Peyer's patch (tissue), 4 donors: Measurements from ENCODE around the gene PAOX. TPM values are rescaled to one million over a fixed set of nuclear protein-coding genes. Genes with fewer than 3 reads are reported as not detected.

Source experiments
- DNase-seq, 3 donors: peaks; one replicate each; pipeline ENCODE4 v3.0.0-alpha.2; 2017 to 2019
- H3K27ac ChIP-seq, 4 donors: fragments of 200-600 bp; sonication (generic); one replicate each; pipeline ENCODE4 v1.5.1; 2016 to 2019
- H3K27me3 ChIP-seq, 2 donors: fragments of 200-600 bp; sonication (generic); one replicate each; pipeline ENCODE4 v1.5.1; 2019
- H3K36me3 ChIP-seq, 3 donors: fragments of 200-600 bp; sonication (generic); one replicate each; pipeline ENCODE4 v1.5.1; 2016 to 2019
- H3K4me1 ChIP-seq, 4 donors: fragments of 200-600 bp; sonication (generic); one replicate each; pipeline ENCODE4 v1.5.1; 2016 to 2019
- H3K4me3 ChIP-seq, 4 donors: fragments of 200-600 bp; sonication (generic); 1 replicate in 3 of 4; 2 replicates in 1 of 4; pipeline ENCODE4 v1.5.1; 2016 to 2019; ENCODE audit warnings: mild to moderate bottlenecking in 1 of 4
- H3K9me3 ChIP-seq, 4 donors: fragments of 200-600 bp; sonication (generic); one replicate each; pipeline ENCODE4 v1.5.1; 2016 to 2019; ENCODE audit warnings: mild to moderate bottlenecking in 1 of 4
- CTCF ChIP-seq, 6 experiments: fragments of 450-650 bp in 4 of 6; fragments of 200-600 bp in 2 of 6; sonication (generic) in 1 of 6; IDR thresholded peaks; one replicate each; pipeline ENCODE4 v1.5.1; 2017 to 2019; ENCODE audit warnings: antibody characterized with exemption in 6 of 6, mild to moderate bottlenecking in 3 of 6, moderate library complexity in 1 of 6
- POLR2A ChIP-seq, 2 donors: fragments of 450-650 bp; IDR thresholded peaks; one replicate each; pipeline ENCODE4 v1.5.1; 2017; ENCODE audit warnings: antibody characterized with exemption in 2 of 2, mild to moderate bottlenecking in 2 of 2, moderate library complexity in 2 of 2
- total RNA-seq, 4 donors: library from RNA; depleted of rRNA; stranded (reverse); fragments of >200 nt; gene quantifications; one replicate each; pipeline ENCODE4 v1.1.0, GENCODE V29; 2016

The PAOX gene
- total RNA-seq, 4 donors from 2014 or later: 19.8 to 53.7 (median 36.9) TPM

- TF ChIP-seq POLR2A (IDR thresholded peaks at IDR 0.05): no peak
- TF ChIP-seq CTCF (IDR thresholded peaks at IDR 0.05): no peak
- Histone ChIP-seq H3K27ac (no peak overlapping the region), H3K4me1 (peaks cover 7 to 25% (median 10%) of the 10 kb centered on the region in 4 donors), H3K9me3 (no peaks in the 10 kb centered on the region), H3K36me3 (peaks cover 0 to 29% (median 0%) of the 10 kb centered on the region in 3 donors), H3K4me3 (no peak overlapping the region), H3K27me3 (no peaks in the 10 kb centered on the region)
- DNase-seq: no peak
Observed at GRCh38 chr10:133353988-133354605, 25.0 kb upstream of the PAOX start.

GRCh38 chr10:133354672-133355240 lies 24.3 kb upstream of the PAOX start:
- no peaks in the 10 kb centered on the region for H3K27me3 ChIP-seq

GRCh38 chr10:133355266-133355665 lies 23.8 kb upstream of the PAOX start:
- Histone ChIP-seq H3K27ac (no peak overlapping the region), H3K4me3 (no peak overlapping the region), H3K4me1 (peaks cover 7 to 27% (median 10%) of the 10 kb centered on the region in 4 donors), H3K27me3 (no peaks in the 10 kb centered on the region), H3K36me3 (peaks cover 0 to 29% (median 0%) of the 10 kb centered on the region in 3 donors), H3K9me3 (no peaks in the 10 kb centered on the region)
- no peak for DNase-seq
- TF ChIP-seq CTCF (IDR thresholded peaks at IDR 0.05): no peak
- TF ChIP-seq POLR2A (IDR thresholded peaks at IDR 0.05): no peak

More at GRCh38 chr10:133354672-133355240, 24.3 kb upstream of the PAOX start:
- Histone ChIP-seq H3K4me3 (no peak overlapping the region), H3K27ac (no peak overlapping the region), H3K4me1 (peaks cover 7 to 25% (median 10%) of the 10 kb centered on the region in 4 donors), H3K36me3 (peaks cover 0 to 29% (median 0%) of the 10 kb centered on the region in 3 donors), H3K9me3 (no peaks in the 10 kb centered on the region)
- TF ChIP-seq CTCF (IDR thresholded peaks at IDR 0.05): no peak
- TF ChIP-seq POLR2A (IDR thresholded peaks at IDR 0.05): no peak
- DNase-seq: no peak

- Histone ChIP-seq H3K27me3 (no peaks in the 10 kb centered on the region), H3K4me3 (peak overlapping the region in 2 of 4 donors; percentile 89 to 96), H3K27ac (no peak overlapping the region), H3K9me3 (no peaks in the 10 kb centered on the region), H3K36me3 (peaks cover 0 to 27% (median 0%) of the 10 kb centered on the region in 3 donors), H3K4me1 (peaks cover 7 to 34% (median 10%) of the 10 kb centered on the region in 4 donors)
- TF ChIP-seq POLR2A (IDR thresholded peaks at IDR 0.05) (no peak), CTCF (IDR thresholded peaks at IDR 0.05) (no peak)
- no peak for DNase-seq
Observed at GRCh38 chr10:133355991-133356390, 23.1 kb upstream of the PAOX start.

- Histone ChIP-seq H3K4me3 (peak overlapping the region; percentile 73 to 96 (median 85)), H3K4me1 (peaks cover 7 to 39% (median 10%) of the 10 kb centered on the region in 4 donors), H3K9me3 (no peaks in the 10 kb centered on the region), H3K27me3 (no peaks in the 10 kb centered on the region), H3K36me3 (peaks cover 0 to 20% (median 0%) of the 10 kb centered on the region in 3 donors), H3K27ac (peak overlapping the region; percentile 76 to 97 (median 84))
- TF ChIP-seq CTCF (IDR thresholded peaks at IDR 0.05) (no peak), POLR2A (IDR thresholded peaks at IDR 0.05) (no peak)
- no peak for DNase-seq
Observed at GRCh38 chr10:133356549-133357284, 22.3 kb upstream of the PAOX start.
